Kidney capillary endothelial cell (primary cell): Measurements from ENCODE around the gene NFIA.

Experiments used
- DNase-seq: peaks from one replicate; pipeline ENCODE4 v3.0.0-alpha.2; 2018; ENCODE audit warnings: low spot score

Gene NFIA

DNA sequence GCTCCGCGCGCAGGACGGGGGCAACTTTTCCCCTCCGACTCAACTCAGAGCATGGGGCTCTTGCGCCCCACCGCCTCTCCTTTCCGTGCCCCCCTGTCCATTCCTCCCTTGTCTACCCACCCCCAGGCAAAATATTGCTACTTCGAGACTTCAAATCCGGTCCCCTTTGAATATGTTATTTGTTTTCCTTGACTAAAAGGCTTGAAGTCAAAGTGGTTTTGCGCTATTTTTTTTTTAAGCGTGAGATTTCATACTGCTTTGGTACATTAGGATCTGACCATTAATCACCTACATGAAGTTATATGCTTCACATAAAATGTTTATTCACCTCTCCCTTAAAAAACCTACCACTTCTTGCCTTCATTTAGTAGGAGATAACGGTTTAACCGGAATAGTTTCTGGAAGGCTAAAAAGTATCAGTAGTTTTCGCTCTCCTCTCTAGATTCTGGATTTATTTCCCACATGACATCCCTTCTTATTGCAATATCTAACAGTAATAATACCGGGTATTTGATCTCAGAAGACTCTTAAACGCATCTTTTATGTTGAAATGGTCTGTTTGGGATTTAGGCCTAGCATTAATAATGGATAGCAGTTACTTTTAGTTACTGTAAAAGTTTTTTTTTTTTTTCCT, 1.6 kb downstream of the NFIA start:
- peak; percentile 30 for DNase-seq

DNA sequence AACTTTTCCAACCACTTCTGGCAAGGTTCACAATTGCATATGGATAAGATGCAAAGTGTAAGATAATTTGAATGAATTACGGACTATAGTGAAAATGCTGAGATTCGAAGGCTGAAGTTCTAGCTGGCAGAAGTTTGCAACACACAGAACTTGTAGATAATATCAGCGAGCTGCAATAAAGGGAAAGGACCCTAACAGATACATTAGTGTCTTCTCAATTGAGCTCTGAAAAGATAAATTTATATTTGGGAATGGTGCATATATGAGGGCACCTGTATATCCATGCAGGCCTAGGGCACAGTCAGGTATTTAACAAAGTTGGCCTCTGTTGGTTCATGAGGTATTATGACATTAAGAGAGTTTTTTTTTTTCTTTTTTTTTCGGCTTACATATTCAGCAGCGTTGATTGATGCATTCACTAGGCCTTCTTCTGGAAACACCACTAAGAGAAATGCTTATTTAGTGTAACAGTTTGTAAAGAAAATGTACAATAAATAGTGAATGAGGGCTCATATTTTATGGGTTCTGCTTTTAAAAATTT, 2.2 kb downstream of the NFIA start:
- no peak for DNase-seq

DNA sequence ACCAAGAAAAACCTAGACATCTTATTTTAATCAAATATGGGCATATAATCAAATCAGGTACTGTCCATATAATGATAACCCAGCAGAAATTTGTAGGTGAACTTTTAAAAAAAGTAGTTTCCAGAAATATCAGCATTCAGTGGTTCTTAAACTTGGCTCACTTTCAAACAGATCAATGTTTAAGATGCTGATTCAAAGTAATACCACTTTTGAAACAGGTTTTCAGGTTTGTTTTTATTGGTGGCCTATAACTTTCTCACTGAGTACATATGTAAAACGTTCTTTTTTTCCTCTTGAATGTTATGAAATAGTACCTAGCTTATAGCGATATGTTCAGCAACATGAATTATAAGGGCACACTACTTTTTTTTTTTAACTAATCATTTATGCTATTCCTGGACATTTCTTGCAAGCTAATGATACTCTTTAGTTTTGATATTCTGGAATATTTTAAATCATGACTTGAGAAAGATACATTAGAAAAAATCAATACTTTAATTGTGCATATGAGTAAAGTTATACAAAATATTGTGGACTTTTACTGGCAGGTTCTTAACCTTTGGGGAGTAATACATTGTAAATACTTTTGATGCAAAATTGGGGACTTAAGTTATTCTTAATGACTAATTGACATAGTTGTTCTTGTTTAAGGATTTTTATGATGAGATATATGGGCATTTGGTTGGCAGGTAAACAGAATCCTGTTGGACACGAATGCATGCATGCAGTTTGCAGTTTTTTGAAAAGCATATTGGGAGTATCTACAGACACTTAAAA, 3.0 kb downstream of the NFIA start:
- no peak for DNase-seq

DNA sequence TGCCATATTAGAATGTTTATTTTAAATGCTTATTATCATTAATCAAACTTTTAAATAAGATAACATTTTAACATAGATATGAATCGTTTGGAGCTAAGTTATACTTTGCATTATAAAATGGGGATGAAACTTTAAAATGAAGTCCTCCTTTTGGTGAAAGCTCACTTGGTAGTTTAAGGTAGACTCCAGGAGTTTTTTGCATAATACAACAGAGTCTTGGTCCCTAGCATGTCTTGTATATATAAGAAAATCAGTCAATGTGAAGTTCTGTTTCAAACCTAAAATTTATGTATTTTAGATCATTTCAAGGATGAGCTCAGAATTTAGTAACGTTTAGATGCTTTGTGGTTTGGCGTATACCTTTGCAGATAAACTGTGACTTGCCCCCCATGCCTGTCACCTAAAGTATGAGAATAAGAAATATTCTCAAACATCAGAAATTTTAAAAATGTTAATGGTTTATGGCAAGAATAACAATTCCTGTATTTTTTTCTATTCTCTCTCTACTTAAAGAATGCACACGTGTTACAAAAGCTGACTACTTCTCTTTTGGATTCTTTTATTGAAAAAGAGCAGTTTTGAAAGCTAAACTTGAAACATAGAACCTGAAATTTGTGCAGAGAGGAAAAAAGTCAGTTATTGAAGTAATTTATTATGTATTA, 3.8 kb downstream of the NFIA start:
- DNase-seq: no peak

DNA sequence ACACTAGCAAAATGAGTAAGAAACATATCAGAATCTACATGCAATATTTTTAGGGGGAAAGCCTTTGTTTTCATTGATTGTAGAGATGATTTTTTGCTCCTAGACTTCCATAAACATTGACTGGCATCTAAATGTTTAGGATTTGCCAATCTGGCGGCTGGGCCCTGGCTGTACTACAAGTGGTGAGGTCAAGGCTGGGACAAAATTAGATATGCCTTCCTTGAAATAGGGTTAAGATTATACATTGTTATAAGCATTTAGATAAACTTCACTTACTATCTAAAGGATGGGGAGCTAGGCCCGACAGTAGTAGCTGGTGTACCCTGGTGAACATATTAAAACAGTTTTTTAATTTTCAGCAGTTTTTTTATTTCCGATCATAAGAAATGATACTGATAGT, 5.2 kb downstream of the NFIA start:
- no peak for DNase-seq

DNA sequence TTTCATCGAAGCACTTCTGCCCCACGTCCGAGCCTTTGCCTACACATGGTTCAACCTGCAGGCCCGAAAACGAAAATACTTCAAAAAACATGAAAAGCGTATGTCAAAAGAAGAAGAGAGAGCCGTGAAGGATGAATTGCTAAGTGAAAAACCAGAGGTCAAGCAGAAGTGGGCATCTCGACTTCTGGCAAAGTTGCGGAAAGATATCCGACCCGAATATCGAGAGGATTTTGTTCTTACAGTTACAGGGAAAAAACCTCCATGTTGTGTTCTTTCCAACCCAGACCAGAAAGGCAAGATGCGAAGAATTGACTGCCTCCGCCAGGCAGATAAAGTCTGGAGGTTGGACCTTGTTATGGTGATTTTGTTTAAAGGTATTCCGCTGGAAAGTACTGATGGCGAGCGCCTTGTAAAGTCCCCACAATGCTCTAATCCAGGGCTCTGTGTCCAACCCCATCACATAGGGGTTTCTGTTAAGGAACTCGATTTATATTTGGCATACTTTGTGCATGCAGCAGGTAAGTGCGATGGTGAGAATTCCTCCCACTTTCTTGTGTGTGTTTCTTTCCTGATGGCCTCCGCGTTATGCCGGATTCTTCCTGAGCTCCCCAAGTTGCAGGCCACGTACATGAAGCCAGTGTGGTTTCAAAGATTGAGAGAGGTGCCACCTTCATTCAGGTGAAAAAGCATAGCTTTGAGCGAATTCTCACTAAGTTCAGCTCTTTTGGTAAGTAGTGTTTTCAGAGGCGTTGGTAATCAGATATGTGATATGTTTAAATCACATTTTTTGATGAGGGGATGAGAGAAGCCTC, 6.0 kb downstream of the NFIA start:
- no peak for DNase-seq

DNA sequence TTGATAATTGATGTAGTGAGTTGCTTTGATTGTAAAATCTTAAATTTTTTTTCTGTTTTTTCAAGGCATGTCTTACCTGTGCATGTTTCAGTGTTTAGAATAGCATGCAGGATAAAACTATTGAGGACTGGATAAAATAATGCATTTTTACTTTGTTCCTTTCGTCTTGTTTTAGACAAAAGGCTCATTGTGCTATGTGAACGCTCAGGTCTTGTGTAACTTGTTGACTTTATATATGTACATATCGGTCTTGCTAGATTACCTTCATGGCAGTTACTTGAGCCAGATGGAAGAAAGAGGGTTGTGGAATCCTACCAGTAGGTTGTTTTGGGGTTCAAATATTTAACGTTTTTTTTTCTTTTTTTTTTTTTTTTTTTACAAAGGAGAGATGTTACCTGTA, 7.0 kb downstream of the NFIA start:
- DNase-seq: no peak

DNA sequence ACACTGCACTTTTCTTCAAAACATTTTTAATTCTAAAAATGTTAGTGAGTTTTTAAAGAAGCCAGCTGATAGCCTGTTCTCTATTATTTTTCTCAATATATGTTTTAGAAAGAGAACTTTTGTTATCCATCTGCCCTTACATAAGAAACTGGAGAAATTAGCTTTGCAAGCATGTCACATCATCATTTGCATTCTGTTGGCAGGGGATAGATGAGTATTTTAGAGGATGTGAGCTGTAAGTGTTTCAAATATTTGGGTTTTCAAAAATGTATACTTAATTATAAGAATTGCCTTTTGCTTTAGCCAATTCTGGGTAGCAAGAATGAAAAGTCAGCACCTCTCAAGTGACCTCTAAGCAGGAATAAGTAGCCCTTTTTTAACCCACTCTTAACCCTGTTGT, 7.4 kb downstream of the NFIA start:
- DNase-seq: no peak

DNA sequence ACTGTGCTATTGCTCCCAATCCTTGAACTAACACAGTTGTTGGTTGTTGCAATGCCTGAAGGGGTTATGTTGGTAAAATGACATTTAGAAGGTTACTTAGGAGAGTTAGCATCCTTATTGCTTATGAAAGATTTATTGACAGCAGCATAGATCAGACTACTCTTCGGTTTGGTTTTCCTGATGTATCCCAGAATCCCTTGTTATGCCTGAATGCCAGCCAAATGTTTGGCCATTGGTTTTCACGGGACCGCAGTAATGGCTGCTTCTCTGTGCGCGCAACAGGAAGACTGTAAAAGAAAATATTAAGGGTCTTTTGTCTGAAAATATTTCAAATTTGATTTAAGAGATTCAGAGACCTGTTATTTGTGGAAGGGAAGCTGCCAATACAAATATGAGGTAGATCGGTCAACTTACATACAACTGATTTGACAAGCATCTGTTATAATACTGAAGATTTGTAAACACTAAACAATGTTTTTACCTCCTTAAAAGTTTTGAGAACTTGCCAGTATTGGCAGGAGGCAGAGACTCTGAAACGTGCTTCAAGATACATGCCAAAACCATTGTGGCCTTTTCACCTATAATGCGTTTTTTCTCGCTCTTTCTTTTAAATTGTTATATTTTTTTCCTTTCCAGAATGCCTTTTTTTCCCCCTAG, 8.3 kb downstream of the NFIA start:
- DNase-seq: no peak

DNA sequence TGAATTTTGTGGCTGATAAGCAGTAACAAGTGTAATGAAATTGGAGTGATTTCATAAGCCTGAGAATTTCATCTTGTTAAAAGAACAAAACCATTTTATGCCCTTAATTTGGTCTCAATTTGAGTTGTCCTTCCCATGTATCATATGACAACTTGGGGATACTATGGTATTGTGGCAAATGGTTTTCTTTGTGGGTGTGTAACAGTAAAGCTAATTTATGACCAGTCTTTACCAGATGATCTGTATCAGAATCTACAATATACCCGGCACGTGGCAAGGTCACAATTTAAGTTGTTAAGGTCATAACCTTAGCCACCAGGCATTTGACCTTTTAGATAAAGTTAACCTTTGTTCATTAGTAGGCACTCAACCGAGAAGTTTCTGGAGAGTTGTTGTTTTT, 9.1 kb downstream of the NFIA start:
- no peak for DNase-seq

DNA sequence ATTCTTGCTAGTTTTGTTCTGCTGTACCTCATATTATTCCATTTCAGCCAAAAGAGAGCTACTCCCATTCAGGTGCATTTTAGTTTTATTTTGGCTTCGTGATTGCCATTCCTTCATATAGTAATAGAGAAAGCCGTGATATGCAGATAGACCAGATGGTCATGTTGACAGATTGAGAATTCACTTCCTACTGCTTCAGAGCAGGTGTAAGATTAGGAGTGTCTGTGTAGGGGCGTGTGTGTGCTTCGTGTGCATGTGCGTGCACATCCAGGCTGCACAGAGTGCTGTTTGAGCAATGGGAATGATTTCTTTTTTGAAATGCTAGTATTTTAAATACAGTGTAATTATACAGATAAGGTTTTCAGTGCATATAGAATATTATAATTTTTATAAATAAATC, 10.3 kb downstream of the NFIA start:
- DNase-seq: no peak

DNA sequence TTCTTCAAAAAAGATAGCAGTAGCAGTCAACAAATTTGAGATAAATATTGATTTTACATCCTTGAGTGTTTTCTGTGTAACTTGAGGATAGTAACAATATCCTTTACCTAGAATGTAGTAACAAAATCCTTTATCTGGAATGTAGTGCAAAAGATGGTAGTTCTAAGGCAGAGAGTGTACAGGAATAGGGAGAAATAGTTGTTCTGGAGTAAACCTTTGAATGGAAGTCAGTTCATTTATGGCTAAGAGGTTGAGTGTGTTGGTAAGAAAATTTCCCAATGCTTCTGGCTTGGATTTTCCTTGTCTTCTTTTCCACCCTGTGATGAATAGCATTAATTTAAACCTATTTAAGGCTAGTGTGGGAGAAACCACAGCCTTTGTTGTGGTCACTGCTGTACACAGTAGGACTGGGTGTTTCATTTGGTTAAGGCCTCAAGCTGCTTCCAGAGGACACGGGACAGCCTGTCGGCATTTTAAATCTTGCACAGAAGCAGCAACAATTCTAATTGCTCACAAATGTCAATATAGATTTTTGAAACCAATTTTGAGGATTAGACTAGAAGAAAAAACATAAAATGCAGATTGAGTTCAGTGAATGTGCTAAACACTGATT, 11.3 kb downstream of the NFIA start:
- no peak for DNase-seq

DNA sequence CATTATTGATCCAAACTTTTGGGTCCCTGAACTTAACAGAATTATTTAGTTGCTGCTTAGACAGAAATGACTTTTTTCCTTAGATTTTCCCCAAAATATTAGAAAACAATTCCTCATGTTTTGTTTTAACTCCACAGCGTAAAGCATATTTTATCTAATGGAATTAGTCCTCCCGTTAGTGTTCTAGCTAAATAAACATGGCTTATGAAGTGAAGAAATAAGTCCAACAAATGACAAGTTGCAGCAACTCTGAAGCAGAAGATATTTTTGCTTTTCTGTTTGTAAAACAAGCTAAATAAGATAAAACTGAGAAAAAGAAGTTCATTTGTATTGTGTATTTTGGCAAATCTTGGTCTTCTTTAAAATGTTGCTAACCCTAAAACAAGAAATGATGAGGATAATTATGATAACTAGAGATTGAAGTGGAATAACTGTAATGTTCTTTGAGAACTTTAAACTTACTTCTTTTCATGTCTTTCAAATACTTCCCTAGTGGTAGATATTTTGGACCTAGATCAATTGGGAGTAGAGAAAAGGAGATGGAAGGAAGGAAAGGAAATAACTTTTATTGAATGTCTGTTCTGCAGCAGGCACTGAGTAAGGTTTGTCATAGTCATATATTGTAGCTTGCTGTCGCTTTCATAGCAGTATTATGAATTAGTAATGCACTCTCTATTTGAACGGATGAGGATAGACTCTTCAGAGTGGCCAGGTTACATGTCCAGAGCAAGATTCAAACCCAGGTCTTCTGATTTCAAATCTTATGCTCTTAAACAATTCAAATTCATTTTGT, 12.5 kb downstream of the NFIA start:
- no peak for DNase-seq

DNA sequence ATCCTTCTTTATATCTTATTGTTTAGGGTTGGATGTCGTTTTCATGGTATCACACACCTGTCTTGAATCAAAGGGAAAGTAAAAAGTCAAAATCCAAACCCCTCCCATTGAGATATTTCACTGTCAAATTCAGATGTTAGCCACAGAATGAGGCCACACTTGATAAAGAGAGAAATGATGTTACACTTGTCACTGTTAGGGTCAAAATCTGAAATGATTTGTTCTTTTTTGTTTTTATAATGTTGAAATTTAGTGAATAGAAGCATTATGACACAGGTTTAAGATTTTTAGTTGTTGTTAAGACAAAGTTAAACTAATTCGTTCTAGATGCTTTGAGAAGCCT, 13.1 kb downstream of the NFIA start:
- DNase-seq: no peak

DNA sequence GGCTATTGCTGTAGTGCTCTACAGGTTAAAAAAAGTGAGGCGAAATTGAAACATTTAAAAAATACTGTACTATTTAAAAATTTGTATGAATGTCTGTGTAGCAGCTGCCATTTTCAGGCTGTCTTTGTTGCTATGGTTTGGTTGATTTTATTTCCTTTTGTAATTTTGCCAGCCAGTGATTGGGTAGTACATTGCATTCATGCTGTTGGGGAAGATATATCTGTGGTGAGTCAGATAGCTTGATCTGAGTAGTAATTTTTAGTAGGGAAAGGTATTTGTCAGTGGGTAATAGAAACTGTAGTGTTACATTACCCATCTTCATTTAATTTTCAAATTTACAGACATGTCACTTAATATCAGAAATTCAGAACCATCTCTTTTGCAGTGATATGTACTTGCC, 15.0 kb downstream of the NFIA start:
- DNase-seq: peak; percentile 29

DNA sequence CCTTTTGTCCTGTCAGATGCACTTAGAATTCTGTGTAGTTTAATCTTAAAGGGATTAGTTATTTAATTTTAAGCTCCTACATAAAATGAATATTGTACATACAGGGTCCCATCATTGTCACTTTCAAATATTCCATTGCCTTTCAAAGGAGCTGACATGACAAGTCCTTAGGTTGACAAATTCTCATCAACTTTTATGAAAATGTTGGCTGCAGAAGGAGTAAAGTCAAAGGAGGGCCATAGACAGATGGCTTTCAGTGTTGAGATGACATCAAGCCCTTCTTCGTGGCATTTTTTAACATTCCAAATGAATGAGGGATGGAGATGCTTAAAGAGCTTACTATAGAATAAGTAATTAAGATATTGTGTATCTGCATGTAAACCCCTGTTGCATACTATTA, 15.4 kb downstream of the NFIA start:
- no peak for DNase-seq

DNA sequence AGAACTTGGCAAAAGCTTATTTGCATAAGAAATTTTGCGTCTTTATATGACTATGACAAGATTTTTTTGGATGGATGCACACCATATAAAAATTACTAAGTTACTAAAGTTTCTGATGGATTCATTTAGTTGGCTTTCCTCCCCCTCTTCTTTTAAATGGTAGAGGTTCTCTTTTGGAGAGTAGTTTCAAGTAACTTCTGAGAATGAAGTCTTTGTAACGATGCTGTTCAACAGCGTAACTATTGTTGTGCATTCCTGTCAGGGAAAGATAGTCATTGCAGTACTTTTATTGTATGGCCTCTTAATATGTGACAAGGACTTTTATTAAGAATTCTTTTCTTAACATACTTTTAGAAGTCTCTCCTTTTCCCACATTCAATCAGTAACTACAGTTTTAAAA, 16.0 kb downstream of the NFIA start:
- DNase-seq: no peak

DNA sequence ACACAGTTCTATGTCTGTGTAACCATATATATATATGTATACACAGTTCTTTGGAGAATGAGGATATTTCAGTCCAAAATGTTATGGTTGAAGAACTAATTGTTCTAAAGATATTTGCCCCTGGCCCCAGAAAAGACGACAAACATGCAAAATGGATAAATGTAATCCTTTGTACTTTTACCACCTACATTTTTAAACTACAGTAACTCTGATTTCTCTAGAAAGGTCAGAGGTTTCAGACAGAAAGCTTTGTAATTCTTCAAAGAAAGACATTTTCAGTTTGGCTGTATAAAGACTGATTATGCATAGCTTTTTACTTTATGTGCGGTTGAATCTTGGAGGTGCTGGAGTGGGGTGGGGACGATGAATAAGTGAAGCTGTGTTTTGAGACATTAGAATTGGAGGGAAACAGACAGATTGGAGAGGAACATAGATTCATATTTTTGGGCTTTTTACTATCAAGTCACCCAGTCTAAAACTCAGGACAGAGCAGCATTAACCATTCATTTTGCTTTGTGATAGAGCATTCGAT, 16.6 kb downstream of the NFIA start:
- DNase-seq: no peak

DNA sequence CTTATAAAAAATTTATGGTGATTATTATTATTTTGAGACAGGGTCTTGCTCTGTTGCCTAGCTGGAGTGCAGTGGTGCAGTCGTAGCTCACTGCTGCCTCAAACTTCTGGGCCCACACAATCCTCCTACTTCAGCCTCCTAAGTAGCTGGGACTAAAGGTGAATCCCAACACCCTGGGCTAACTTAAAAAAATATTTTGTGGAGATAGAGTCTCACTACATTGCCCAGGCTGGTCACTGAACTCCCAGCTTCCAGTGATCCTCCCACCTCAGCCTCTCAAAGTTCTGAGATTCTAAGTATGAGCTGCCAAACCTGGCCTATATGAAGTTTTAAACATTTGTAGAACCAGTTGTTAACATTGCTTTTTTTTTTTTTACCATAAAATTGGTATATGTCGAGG, 18.2 kb downstream of the NFIA start:
- DNase-seq: no peak

DNA sequence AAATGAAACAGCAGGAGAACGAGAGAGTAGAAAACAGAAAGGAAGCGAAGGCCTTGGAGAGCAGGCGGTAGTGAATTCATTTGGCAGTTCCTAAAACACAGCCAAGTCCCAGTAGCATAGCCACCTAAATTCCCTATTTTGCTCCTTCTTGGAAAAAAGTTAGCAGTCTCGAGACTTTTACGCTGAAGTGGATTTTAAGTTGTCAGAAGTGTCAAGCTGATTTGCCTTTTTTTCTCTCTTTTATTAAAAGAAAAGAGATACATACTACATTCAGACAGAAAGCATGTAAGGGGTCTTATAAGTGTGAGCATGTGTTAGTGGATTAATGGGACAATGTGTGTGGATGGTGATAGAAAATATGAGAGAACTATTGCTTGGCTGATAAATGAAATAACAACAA, 19.2 kb downstream of the NFIA start:
- DNase-seq: no peak
